ENCODE results near the gene RPRD1B. TPM values are rescaled to one million over a fixed set of nuclear protein-coding genes. Genes with fewer than 3 reads are reported as not detected.

RPRD1B gene
- total and polyA plus RNA-seq, 2 of the 8 experiments (the other 6 are each of a cell fraction or from before 2014, with no cell fraction given): 10.3 to 20.9 TPM

- Histone ChIP-seq H4K20me1 (replicated peaks in 1 of 2; ENCODE audit: control insufficient read depth in 1 of 2, insufficient read depth in 2 of 2, low read length in 2 of 2) (peaks cover 4 to 12% of the 10 kb centered on the region in 2 experiments), H2BK120ac (replicated peaks; ENCODE audit: low read depth, low read length) (no peak overlapping the region), H3K56ac (replicated peaks; ENCODE audit: insufficient read length, low read depth, low read length) (no peak overlapping the region), H2BK20ac (ENCODE audit: low read length) (no peak overlapping the region), H4K5ac (ENCODE audit: insufficient read length, low read depth, low read length) (no peak overlapping the region), H3K9ac (replicated peaks in 1 of 4; ENCODE audit: extremely low read depth in 1 of 4, low read depth in 3 of 4, low read length in 3 of 4) (no peak overlapping the region), H3K18ac (ENCODE audit: extremely low read depth, low read length) (no peak overlapping the region), H3K23me2 (ENCODE audit: low read depth, low read length) (0 out of 2 replicates have a peak, but pooled peaks cover 2% of the 10 kb centered on the region), H3K27ac (ENCODE audit: low read depth, low read length) (no peak overlapping the region), H2AK5ac (ENCODE audit: low read depth, low read length) (no peak overlapping the region), H3K36me3 (ENCODE audit: control insufficient read depth in 2 of 4, insufficient read depth in 4 of 4, low read length in 3 of 4) (peaks cover 5 to 24% (median 13%) of the 10 kb centered on the region in 4 experiments; a peak in 7 of 8 replicates), H3K79me2 (ENCODE audit: control insufficient read depth in 1 of 2, insufficient read depth in 2 of 2, low read length in 2 of 2) (peaks cover 0 to 84% of the 10 kb centered on the region in 2 experiments; a peak in 2 of 4 replicates), H2BK15ac (ENCODE audit: low read length) (no peak overlapping the region), H2BK5ac (ENCODE audit: low read depth, low read length) (no peak overlapping the region), H4K91ac (replicated peaks; ENCODE audit: insufficient read length, low read length) (no peak overlapping the region), H2AFZ (ENCODE audit: low read length) (no peak overlapping the region), H3K9me3 (ENCODE audit: insufficient read depth in 2 of 2, low read depth in 1 of 2, low read length in 1 of 2) (no peaks in the 10 kb centered on the region), H3K4me2 (ENCODE audit: insufficient read depth in 1 of 2, low read depth in 2 of 2, low read length in 2 of 2) (no peak overlapping the region), H3K27me3 (replicated peaks in 1 of 4; ENCODE audit: control insufficient read depth in 3 of 4, extremely low read depth in 1 of 4, insufficient read depth in 3 of 4, low read length in 3 of 4) (no peaks in the 10 kb centered on the region), H4K8ac (ENCODE audit: extremely low read depth, insufficient read depth, low read length) (no peak overlapping the region), H3K23ac (ENCODE audit: insufficient read length) (no peak overlapping the region), H2BK12ac (ENCODE audit: low read depth, low read length) (no peak overlapping the region), H3K79me1 (ENCODE audit: low read depth, low read length) (peaks cover 2% of the 10 kb centered on the region; the same call in 1 of the 2 replicates), H3K4me3 (ENCODE audit: extremely low read depth in 1 of 4, insufficient read depth in 2 of 4, low read depth in 3 of 4, low read length in 4 of 4) (no peak overlapping the region), H3K4ac (replicated peaks; ENCODE audit: insufficient read length, low read depth, low read length) (no peak overlapping the region), H3K4me1 (replicated peaks in 1 of 4; ENCODE audit: control insufficient read depth in 3 of 4, insufficient read depth in 4 of 4, low read length in 3 of 4) (peaks cover 0 to 11% (median 1%) of the 10 kb centered on the region in 4 experiments; a peak in 3 of 7 replicates), H3K14ac (ENCODE audit: insufficient read length) (no peak overlapping the region)
- POLR2A ChIA-PET (ENCODE audit: partially characterized antibody): no interaction called here
- FAIRE-seq (no peak), DNase-seq (ENCODE audit: low read depth in 1 of 2, low spot score in 2 of 2) (no peak)
- CTCF ChIA-PET (ENCODE audit: partially characterized antibody): interaction anchor here (1.2 to 9.9 kb wide), 3 partner anchors 24 to 486 kb away, joined by 3 to 134 read pairs (median 4); no protein-coding TSS in a partner anchor
- 93% methylated on average over 3 of the region's 3 CpGs; no CpG with 5 or more reads in 1 of the 2 experiments for WGBS, 2 experiments (ENCODE audit: extremely low coverage in 1 of 2, insufficient coverage in 1 of 2, insufficient read length in 1 of 2, insufficient replicate concordance in 2 of 2, low coverage in 1 of 2, low lambda C conversion rate in 2 of 2, missing lambda C conversion rate in 1 of 2)
- no peak for TF ChIP-seq RAD21 (IDR thresholded peaks at IDR 0.05 in 1 of 2, conservative IDR thresholded peaks at IDR 0.05 in 1 of 2; ENCODE audit: low read depth in 2 of 2, low read length in 2 of 2)
- TF ChIP-seq CHD1 (IDR thresholded peaks at IDR 0.05; ENCODE audit: low read depth, low read length): no peak
- no peak for TF ChIP-seq KDM5A (IDR thresholded peaks at IDR 0.05; ENCODE audit: low read length)
- no peak for TF ChIP-seq SIRT6 (IDR thresholded peaks at IDR 0.05; ENCODE audit: low read length)
- no peak for TF ChIP-seq SIN3A (conservative IDR thresholded peaks at IDR 0.05 in 1 of 2, IDR thresholded peaks at IDR 0.05 in 1 of 2; ENCODE audit: low read depth in 1 of 2, low read length in 2 of 2)
- no peak for TF ChIP-seq EGR1 (IDR thresholded peaks at IDR 0.05; ENCODE audit: borderline replicate concordance, low read depth, low read length)
- TF ChIP-seq RBBP5 (IDR thresholded peaks at IDR 0.05; ENCODE audit: borderline replicate concordance, low read depth, low read length): no peak
- TF ChIP-seq TBP (IDR thresholded peaks at IDR 0.05; ENCODE audit: low read depth, low read length): no peak
- TF ChIP-seq POLR2AphosphoS5 (IDR thresholded peaks at IDR 0.05; ENCODE audit: low read depth, low read length): no peak
- TF ChIP-seq USF2 (IDR thresholded peaks at IDR 0.05; ENCODE audit: low read length): no peak
- TF ChIP-seq CEBPB (IDR thresholded peaks at IDR 0.05; ENCODE audit: low read depth, low read length): no peak
- TF ChIP-seq CTBP2 (IDR thresholded peaks at IDR 0.05; ENCODE audit: borderline replicate concordance, insufficient read depth, insufficient read length, low read length): no peak
- no peak for TF ChIP-seq SP4 (IDR thresholded peaks at IDR 0.05; ENCODE audit: low read length)
Observed at GRCh38 chr20:38049800-38050199, 16.3 kb downstream of the RPRD1B start.
